HG02571 (cell line): Measurements from ENCODE around the gene ENDOV.

Experiments used
- ATAC-seq: cut with Tn5 transposase; IDR thresholded peaks from one replicate; pipeline ENCODE4 v1.9.1; 2021; ENCODE audit warnings: mild to moderate bottlenecking, moderate library complexity; ENCODE audit not compliant: unreplicated experiment

The ENDOV gene

DNA sequence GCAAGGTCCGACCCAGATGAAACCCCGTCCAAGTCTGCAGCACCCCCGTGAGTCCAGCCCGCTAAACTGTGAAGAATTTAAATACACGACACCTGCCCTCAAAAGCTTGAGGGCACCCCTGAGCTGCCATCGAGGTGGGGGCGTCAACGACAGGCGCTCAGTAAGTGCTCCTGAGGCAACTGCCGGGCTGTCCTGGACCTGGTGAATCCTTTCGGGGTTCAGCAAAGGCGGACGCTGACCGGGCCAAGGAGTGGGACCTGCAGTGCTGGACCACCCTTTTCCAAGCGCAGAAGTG lies 512 bp upstream of the ENDOV start:
- ATAC-seq = peak; percentile 5

DNA sequence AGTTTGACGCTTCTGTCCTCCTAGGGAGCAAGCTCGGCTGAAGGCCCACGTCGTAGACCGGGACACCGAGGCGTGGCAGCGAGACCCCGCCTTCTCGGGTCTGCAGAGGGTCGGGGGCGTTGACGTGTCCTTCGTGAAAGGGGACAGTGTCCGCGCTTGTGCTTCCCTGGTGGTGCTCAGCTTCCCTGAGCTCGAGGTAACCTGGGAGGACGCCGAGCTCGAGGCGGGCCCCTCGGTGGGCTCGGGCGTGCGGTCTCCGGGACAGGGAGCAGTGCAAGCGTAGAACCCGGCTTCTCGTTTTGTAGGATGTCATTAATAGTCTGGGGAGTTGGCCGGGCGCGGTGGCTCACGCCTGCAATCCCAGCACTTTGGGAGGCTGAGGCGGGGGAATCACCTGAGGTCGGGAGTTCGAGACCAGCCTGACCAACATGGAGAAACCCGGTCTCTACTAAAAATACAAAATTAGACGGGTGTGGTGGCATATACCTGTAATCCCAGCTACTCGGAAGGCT lies 715 bp downstream of the ENDOV start:
- ATAC-seq = peak; percentile 7

DNA sequence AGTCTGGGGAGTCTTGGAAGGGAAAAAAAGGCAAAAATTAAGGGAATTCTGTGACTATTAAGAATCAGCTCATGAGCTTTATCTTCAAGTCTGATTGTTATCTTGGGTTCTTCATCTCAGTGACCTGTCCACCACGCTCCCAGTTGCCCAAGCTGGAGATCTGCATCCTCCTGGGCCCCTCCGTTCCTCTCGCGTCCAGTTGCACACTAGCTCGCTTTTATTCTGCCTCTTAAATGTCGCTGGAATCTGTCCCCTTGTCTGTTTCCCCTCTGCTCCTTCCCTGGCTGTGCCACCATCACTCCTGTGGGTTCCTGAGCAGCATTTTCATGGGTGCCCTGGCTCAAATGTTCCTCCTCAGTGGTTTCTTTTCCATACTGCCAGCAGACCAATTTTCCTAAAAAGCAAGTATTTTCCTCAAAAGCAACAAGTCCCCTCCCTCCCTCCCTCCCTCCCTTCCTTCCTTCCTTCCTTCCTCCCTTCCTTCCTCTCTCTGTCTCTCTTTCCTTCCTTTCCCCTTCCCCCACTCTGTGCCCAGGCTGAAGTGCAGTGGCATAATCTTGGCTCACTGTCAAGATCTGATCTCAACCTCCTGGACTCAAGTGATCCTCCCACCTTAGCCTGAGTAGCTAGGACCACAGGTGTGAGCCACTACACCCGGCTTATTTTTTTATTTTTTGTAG lies 1.4 kb downstream of the ENDOV start:
- no peak for ATAC-seq

DNA sequence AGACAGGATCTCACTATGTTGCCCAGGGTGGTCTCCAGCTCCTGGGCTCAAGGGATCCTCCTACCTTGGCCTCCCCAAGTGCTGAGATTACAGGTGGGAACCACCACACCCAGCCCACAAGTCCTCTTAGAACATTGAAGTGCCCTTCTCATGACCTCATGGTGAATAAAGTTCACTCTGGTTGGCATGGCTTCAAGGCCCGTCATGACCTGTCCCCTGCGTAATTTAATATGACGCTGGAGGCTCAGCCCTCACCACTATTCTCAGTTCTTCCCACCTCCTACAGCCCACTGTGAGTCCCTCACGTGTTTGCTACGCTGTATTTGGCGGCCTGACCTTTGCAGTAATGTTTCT lies 1.9 kb downstream of the ENDOV start:
- ATAC-seq = no peak

DNA sequence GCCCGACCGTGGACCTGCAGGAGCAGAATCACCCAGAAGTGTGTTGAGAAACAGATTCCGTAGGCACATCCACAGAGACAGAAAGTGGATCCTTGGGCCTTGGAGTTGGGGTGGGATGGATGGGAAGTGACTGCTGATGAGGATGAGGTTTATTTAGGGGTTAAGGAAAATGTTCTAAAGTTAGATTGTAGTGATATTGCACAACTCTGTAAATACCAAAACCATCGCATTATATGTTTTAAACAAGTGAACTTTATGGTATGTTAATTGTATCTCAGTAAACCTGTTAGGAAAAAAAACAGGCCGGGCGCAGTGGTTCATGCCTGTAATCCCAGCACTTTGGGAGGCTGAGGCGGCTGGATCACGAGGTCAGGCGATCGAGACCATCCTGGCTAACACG lies 3.6 kb downstream of the ENDOV start:
- ATAC-seq = no peak

DNA sequence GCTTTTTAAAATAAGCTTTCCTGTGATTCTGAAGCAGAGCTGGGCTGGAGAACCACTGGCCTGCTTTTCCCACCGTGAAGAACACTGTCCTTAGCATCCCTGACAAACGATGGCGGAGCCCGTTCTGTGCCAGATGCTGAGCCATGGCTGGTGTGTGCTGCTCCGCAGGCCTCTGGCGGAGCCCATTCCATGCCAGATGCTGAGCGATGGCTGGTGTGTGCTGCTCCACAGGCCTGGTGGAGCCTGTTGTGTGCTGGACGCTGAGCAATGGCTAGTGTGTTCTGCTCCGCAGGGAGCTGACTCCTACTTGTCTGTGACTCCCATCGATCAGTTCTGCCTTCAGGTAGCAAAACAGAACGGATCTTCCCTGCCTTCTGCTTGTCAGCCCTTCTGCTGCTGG lies 4.3 kb downstream of the ENDOV start:
- no peak for ATAC-seq

DNA sequence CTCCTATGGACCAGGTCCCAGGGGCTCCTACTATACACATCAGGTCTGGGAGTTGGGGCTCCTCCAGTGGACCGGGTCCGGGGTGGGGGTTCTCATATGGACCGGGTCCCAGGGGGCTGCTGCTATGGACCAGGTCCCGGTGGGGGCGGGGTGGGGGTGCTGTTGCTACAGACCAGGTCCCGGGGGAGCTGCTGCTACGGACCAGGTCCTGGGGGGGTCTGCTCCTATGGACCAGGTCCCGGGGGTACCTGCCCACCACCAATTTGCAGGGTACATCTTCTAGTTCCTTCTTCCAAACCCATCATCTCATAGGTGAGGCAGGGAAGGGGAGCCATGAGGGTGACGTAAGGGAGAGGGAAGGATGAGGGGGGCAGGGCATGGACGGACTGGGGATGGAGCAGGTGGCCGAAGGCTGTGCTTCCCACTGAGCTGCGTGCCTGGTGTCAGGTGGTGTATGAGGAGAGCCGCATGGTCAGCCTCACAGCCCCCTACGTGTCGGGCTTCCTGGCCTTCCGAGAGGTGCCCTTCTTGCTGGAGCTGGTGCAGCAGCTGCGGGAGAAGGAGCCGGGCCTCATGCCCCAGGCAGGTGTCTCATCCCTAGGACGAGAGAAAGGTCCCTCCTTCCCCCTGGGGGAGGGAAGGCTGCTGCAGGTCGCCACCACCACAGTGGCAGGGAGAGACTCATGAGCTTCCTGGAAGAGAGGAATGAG lies 6.6 kb downstream of the ENDOV start:
- no peak for ATAC-seq

DNA sequence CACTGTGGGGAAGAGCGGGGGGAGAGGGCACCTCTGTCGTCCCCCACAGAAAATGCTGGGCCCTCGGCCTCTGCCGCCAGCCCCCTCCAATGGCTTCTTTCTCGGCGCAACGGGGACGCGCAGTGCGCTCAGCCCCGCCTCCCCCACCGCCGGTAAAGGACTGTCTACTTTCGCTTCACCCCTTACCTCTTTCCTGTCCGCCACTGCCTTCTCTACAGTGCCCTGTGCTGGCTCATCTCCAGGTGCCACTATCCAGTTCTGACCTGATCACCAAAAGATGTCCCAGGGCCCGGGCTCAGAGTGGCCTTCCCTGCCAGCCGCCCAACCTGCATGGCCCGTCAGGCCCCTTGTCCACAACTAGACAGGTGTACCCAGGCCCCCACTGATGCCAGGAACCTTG lies 7.3 kb downstream of the ENDOV start:
- no peak for ATAC-seq

DNA sequence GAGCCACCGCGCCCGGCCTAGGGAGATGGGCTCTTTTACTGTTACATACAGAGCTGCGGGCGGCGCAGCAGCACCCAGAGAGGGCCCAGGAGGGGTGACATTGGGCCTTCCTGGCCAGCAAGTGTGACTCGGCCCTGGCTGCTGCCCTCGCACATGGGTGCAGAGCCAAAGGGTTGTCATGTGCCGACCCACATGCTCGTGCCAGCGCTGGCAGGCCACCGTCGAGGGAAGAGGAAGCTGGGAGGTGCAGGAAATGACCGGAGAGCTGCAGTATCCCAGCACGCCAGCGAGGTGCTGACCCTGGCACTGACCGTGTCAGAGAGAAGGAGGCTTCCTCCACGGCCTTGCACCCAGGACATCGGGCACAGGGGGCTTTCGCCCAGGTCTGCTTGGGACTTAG lies 8.0 kb downstream of the ENDOV start:
- no peak for ATAC-seq

DNA sequence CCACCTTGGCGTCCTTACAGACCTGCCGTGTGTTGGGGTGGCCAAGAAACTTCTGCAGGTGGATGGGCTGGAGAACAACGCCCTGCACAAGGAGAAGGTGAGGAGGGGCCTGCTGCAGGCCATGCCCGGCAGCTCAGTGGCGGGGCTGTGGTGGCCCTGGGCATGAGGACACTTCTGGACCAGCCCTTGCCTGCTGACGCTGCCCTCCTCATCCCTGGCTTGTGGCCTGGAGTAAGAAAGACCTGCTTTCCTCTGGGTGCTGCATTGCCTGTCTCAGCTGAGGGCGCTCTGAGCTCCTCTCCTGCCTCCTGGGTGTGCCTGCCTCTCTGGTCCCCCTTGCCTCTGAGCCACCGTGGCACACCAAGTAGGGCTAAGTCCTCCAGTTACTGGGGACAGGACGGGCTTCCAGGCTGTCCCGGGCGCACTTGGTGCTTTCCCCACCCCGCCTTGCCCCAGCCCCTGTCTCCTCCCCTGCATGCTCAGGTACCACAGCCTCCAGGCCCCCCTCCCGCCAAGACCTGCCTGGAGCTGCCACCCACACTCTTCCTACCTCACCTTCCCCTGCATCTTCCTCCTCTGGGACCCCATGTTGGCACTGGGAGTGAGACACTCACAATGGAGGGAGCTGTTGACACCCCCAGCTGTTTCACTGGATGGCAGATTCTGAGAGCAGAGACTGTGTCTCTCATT lies 8.7 kb downstream of the ENDOV start:
- ATAC-seq = no peak

DNA sequence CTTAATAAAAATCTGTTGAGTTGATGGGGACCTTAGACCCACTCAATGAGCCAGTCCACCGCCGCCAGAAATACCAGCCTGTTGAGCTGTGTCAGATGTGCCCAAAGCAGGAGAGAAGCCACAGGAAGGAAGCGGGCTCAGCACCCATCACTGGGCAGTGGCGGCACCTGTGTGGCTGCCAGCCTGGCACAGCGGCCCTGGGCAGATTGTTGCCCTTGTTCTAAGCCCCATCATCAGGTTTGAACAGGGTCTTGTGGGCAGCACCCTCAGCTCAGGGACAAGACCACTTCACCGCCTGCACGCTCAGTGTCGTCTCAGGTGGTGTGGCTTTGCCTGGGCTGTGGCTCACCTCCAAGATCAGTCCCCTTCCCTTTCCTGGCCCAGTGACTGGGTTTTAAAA lies 9.3 kb downstream of the ENDOV start:
- ATAC-seq = no peak

DNA sequence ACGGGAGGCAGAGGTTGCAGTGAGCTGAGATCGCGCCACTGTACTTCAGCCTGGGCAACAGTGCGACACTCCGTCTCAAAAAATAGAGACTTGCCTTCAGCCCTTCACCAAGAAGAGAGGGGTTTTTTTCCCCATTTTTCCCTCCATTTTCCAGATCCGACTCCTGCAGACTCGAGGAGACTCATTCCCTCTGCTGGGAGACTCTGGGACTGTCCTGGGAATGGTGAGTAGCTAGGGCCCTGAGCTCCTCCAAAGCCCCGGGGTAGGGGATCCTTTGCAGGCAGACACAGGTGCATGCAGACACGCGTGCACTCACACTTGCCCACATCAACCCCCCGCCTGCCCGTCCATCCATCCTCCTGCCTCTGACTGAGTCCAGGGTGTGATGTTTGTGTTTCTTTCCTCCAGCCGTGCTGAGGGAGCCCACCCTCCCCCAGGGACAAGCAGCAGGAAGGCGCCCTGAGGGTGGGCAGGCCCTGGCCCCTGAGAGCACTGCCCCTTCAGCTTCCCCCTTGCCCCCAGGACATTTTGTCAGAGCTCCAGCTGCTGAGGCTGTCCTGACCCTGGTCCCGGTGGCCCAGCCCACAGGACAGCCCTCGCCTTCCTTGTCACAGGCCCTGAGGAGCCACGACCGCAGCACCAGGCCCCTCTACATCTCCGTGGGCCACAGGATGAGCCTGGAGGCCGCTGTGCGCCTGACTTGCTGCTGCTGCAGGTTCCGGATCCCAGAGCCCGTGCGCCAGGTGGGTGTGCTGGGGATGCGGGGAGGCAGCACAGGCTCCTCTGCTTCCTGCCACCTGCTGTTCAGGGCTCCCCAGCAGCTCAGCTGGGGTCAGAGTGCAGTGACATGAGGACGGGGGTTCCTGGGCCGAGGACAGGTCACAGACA lies 10.2 kb downstream of the ENDOV start:
- ATAC-seq = no peak

DNA sequence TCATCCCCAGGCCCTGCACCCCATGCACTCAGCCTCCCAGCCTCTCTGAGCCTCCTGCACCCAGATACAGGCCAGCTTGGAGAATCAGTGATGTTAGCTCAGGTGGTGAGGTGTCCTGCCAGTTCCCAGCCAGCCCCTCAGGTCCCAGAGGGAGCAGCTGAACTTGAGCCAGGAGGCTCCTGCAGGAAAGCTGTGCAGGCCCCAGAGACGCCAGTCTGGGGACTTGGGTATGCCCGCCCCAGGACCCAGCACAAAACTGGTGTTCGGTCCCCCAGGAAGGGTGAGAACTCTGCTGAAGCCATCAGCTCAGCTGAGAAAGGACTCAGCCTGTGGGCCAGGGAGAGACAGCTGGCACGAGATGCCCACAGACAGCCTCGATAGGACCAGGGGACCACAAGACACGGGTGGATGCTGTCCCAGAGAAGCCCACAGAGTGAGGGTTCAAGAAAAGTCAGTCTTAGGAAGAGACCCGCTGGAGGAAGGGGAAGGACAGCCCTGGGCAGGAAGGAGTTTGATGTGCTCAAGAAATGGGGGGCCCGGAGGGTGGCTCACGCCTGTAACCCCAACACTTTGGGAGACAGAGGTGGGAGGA lies 11.0 kb downstream of the ENDOV start:
- ATAC-seq = no peak

DNA sequence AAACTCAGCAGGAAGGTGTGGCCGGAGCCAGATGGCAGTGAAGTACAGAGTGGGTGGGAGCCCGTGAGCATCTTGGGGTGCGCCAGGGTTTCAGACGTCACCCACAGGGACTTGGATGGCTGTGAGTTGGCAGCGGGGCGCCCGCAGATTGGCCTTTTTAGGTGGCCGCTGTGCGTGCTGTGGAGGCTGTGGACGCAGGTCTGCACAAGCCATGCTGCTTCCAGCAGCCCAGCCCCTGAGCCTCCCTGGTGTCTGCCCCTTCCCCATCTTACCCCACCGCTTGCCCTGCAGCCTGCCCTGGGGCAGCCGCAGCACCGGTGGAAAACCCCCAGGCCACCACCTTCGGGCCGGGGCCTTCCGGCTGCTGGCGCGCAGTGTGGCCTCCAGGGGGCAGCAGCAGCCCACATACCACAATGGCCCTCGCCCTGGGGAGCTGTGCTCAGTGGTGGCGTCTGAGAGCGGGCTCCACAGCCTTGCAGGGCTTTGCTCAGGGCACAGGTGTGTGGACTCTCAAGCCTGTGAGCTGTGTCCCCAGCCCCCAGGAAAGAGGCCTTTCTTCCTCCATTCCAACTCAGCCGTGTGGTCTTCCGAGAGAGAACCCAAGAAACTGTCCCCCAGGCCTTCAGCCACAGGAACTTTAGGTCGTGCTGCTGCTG lies 11.8 kb downstream of the ENDOV start:
- no peak for ATAC-seq

DNA sequence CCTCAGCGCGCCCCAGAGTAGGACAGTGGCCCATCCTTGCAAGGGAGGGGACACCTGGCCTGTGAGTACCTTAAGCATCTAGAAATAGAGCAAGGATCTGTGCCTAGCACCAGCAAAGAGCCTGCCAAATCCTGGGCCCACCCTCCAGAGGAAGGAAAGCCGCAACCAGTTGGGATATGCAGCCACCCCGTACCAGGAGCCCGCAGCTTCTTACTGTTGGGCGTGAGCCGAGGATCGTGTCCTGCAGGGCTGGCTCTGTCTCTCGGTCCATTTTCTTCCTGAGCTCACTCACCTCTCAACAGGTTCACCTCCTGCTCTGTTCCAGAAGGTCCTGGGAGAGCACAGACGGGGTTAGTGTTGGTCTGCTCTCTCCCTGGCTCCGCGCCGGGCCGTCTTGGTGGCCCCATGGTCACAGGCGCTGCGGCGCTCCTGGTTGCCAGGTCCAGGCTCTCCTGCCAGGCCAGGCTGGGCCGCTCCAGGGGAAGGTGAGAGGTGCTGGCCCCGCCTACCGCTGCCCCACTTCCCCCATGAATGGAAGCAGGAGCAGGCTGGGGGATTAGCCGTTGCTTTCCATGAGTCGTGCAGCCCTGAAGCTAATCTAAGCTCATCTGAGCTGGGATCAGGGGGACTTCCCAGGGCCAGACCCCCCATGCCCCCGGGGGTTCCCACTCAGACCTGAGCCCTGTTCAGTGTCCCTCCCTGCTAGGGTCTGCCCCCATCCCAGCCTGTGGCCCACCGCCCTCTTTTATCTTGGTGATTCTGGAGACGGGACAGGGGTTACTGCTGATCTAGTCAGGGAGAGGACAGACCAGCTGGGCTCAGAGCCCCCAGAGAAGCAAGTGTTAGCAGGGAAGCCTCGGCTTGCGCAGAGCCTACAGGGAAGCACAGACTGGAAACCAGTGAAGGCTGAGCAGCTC lies 12.7 kb downstream of the ENDOV start:
- ATAC-seq = no peak

DNA sequence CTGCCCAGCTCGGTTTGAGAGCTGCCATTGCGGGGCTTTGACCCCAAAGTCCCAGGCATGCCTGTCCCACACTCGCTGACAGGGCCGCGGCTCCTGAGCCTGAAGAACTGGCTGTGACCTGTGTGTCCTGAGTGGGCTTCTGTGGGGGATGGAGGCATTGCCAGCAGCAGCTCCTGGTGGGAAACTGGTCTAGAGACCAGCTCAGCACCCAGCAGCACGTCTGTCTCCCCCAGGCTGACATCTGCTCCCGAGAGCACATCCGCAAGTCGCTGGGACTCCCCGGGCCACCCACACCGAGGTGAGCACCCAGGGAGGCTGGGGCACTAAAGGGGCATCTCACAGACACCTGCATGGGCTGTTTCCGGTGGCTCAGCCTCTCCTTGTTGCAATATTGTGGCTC lies 13.4 kb downstream of the ENDOV start:
- ATAC-seq = no peak

DNA sequence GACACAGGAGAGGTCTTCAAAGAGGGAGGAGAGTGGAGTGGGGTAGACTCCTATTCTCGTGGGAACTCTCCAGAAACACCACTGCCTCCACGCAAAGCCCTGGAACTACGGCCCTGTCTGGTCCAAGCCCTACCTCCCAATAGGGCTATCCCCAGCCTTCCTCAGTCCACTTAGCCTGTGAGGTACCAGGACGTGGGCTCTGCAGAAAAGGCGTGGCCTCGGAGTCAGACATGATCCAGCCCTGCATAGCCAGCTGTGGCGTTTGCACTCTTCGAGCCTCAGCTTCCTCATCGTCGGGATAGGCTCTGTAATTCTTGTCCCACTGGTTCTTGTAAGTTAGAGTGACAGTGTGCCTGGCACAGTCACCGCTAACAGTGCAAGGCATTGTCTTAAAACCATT lies 13.8 kb downstream of the ENDOV start:
- ATAC-seq = no peak

DNA sequence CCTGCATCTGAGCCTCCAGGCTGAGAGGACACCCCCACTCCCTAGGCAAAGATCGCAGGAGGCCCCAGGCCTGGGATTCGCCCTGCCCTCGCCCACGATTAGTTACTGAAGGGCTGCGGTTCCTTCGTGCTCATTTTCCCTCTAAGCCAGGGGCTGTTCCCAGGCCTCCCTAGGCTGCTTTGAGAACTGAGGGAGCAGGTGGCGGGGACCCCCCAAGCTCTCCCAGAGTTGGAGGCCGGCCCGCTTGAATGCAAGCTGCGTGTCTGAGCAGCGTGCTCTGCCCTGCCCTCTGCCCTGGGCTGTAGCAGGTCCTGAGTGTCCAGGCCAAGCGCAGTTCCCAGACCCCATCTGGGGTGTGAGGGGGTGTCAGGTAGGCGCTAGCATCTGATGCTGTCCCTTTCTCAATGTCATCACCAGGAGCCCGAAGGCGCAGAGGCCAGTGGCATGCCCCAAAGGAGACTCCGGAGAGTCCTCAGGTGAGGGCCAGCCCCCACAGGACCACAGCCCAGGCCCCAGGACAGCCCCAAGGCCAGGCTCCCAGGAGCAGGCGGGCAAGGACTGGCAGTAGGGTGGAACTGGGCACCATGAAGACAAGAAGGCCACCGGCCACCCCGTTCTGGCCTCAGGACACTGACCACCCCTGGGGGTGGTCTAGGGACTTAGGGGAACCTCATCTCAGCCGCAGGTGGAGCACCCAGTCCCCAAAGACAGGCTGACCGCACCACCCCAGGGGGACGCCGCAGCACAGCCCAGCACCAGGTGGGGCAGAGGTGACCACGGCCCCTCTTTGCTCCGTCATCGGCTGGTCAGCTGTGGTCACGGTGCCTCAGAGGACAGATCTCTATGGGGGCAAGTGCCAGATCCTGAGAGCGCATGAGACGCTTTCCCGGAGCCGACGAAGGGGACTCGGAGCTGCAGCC lies 14.6 kb downstream of the ENDOV start:
- ATAC-seq = no peak
